Measurements from ENCODE around the gene CLEC11A.

The CLEC11A gene

GRCh38 chr19:50723069-50723468 lies at the start of gene CLEC11A:
Gene CLEC11A (plus strand): TSS chr19:50723364. CDS start chr19:50723526, 162 bp downstream.
- no peak for DNase-seq (ENCODE audit: low read depth)

- no peak for DNase-seq (ENCODE audit: low read depth)
Observed at GRCh38 chr19:50676625-50677197, 46.5 kb upstream of the CLEC11A start.

GRCh38 chr19:50677636-50678035 lies 45.5 kb upstream of the CLEC11A start:
- DNase-seq (ENCODE audit: low read depth) = no peak

GRCh38 chr19:50678323-50678722 lies 44.8 kb upstream of the CLEC11A start:
- no peak for DNase-seq (ENCODE audit: low read depth)

GRCh38 chr19:50679177-50680125 lies 43.7 kb upstream of the CLEC11A start:
- DNase-seq (ENCODE audit: low read depth) = peak; percentile 70

GRCh38 chr19:50686310-50687032 lies 36.7 kb upstream of the CLEC11A start:
- DNase-seq (ENCODE audit: low read depth) = no peak

- DNase-seq (ENCODE audit: low read depth) = no peak
Observed at GRCh38 chr19:50688766-50689165, 34.4 kb upstream of the CLEC11A start.

GRCh38 chr19:50690439-50690838 lies 32.7 kb upstream of the CLEC11A start:
- DNase-seq (ENCODE audit: low read depth) = no peak

- DNase-seq (ENCODE audit: low read depth) = no peak
Observed at GRCh38 chr19:50693064-50693975, 29.8 kb upstream of the CLEC11A start.

- DNase-seq (ENCODE audit: low read depth) = no peak
Observed at GRCh38 chr19:50694815-50695145, 28.4 kb upstream of the CLEC11A start.

GRCh38 chr19:50695251-50696093 lies 27.7 kb upstream of the CLEC11A start:
- DNase-seq (ENCODE audit: low read depth) = no peak

GRCh38 chr19:50696094-50696483 lies 27.1 kb upstream of the CLEC11A start:
- no peak for DNase-seq (ENCODE audit: low read depth)

GRCh38 chr19:50697414-50698124 lies 25.6 kb upstream of the CLEC11A start:
- no peak for DNase-seq (ENCODE audit: low read depth)

GRCh38 chr19:50701367-50701985 lies 21.7 kb upstream of the CLEC11A start:
- no peak for DNase-seq (ENCODE audit: low read depth)

- no peak for DNase-seq (ENCODE audit: low read depth)
Observed at GRCh38 chr19:50702158-50702870, 20.9 kb upstream of the CLEC11A start.

GRCh38 chr19:50702871-50703829 lies 20.0 kb upstream of the CLEC11A start:
- DNase-seq (ENCODE audit: low read depth) = no peak

GRCh38 chr19:50703915-50704796 lies 19.0 kb upstream of the CLEC11A start:
- DNase-seq (ENCODE audit: low read depth) = no peak

Measured in activated T-cell treated with anti-CD3 and anti-CD28 coated beads for 24 hours (primary cell).